NCI-H2107 treated with DMSO at 0.1 percent for 48 hours (cell line): ENCODE measurements around the gene UNC5CL.

Experiments used
- DNase-seq: peaks from one replicate; lab custom pipeline; 2025; ENCODE audit not compliant: unreplicated experiment; lab: John Stamatoyannopoulos, UW

The UNC5CL gene

DNA sequence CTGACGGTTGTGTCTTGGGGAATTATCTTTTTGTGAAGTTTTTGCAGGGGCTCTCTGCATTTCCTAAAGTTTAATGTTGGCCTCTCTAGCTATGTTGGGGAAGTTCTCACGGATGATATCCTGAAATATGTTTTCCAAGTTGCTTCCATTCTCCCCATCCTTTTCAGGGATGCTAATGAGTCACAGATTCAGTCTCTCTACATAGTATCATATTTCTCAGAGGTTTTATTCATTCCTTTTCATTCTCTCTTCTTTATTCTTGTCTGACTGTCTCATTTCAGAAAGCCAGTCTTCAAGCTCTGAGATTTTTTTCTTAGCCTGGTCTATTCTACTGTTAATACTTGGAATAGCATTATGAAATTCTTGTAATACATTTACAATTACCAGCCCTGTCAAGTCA, 61.3 kb downstream of the UNC5CL start:
- no peak for DNase-seq

DNA sequence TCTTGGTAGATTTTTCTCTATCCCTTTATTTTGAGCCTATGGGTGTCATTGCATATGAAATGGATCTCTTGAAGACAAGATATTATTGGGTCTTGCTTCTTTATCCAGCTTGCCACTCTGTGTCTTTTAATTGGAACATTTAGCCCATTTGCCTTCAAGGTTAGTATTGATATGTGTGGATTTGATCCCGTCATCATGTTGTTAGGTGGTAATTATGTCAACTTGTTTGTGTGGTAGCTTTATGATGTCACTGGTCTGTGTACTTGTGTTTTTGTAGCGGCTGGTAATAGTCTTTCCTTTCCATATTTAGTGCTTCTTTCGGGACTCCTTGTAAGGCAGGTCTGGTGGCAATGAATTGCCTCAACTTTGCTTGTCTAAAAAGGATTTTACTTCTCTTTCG, 61.9 kb downstream of the UNC5CL start:
- no peak for DNase-seq
